OCI-LY7 (cell line): ENCODE measurements around the gene NOL7.

ENCODE experiments used
- CTCF ChIP-seq: fragments of 200-600 bp; sonication (generic); conservative IDR thresholded peaks from 2 replicates; pipeline ENCODE4 v1.5.1; 2014; ENCODE audit warnings: mild to moderate bottlenecking, antibody characterized with exemption, low read length, moderate library complexity, mixed read lengths
- EZH2phosphoT487 ChIP-seq: fragments of 200-600 bp; sonication (generic); IDR thresholded peaks from 2 replicates; pipeline ENCODE4 v1.6.1; 2018; ENCODE audit warnings: low read depth, borderline replicate concordance, mild to moderate bottlenecking, mixed run types, antibody characterized with exemption, low read length, moderate library complexity, mixed read lengths

- no peak for TF ChIP-seq CTCF
- TF ChIP-seq EZH2phosphoT487, result no peak
Measured at GRCh38 chr6:13611715-13612114, 3.4 kb upstream of the NOL7 start.
